T-cell (primary cell): ENCODE measurements around the gene SLC10A4. TPM values are rescaled to one million over a fixed set of nuclear protein-coding genes. Genes with fewer than 3 reads are reported as not detected.

Source experiments
- ATAC-seq, 4 experiments: fragments of 200-7000 bp in 3 of 4; fragments of 150-1000 bp in 1 of 4; cut with Tn5 transposase; replicated peaks in 1 of 4; 1 replicate in 3 of 4; 2 replicates in 1 of 4; pipeline ENCODE4 v1.10.0; 2021; ENCODE audit warnings: moderate library complexity in 3 of 4, mild to moderate bottlenecking in 2 of 4, moderate number of reproducible peaks in 1 of 4
- CTCF ChIA-PET, 2 donors: fragments of 300-600 bp; sonication (Branson Sonifier 250); formaldehyde crosslinking; loops; one replicate each; lab custom pipeline; 2022; ENCODE audit warnings: antibody characterized with exemption in 2 of 2; lab: Charles Lee
- POLR2A ChIA-PET, 2 donors: fragments of 300-600 bp; sonication (Branson Sonifier 250); formaldehyde crosslinking; loops; one replicate each; lab custom pipeline; 2022; ENCODE audit warnings: antibody characterized with exemption in 2 of 2; lab: Charles Lee
- DNase-seq, 35 experiments: peaks; one replicate each; pipeline versions ENCODE4 v3.0.0 to v3.0.0-alpha.2; 2013 to 2023
- H3K27ac ChIP-seq: one replicate; pipeline ENCODE4 v1.5.1; 2013; ENCODE audit warnings: low read length
- H3K27me3 ChIP-seq, 2 experiments: replicated peaks in 1 of 2; 1 replicate in 1 of 2; 2 replicates in 1 of 2; pipeline versions ENCODE4 v1.6.1 to v1.7.0; 2013; ENCODE audit warnings: low read length in 1 of 2, mixed read lengths in 1 of 2; ENCODE audit not compliant: control insufficient read depth in 2 of 2, insufficient read depth in 2 of 2; ENCODE audit errors: extremely low read depth in 1 of 2
- H3K36me3 ChIP-seq, 2 donors: 1 replicate in 1 of 2; 2 replicates in 1 of 2; pipeline versions ENCODE4 v1.6.1 to v1.7.0; 2013; ENCODE audit warnings: low read length in 1 of 2; ENCODE audit not compliant: control insufficient read depth in 2 of 2, insufficient read depth in 1 of 2; ENCODE audit errors: extremely low read depth in 1 of 2
- H3K4me1 ChIP-seq, 2 experiments: 1 replicate in 1 of 2; 2 replicates in 1 of 2; pipeline versions ENCODE4 v1.6.1 to v1.7.0; 2013; ENCODE audit warnings: low read length in 2 of 2, mixed read lengths in 1 of 2; ENCODE audit not compliant: insufficient read depth in 2 of 2, control insufficient read depth in 1 of 2; ENCODE audit errors: extremely low read depth in 1 of 2
- H3K4me3 ChIP-seq, 2 donors: 1 replicate in 1 of 2; 2 replicates in 1 of 2; pipeline versions ENCODE4 v1.5.1 to v1.7.0; 2013; ENCODE audit warnings: mild to moderate bottlenecking in 2 of 2, low read length in 1 of 2, moderate library complexity in 1 of 2; ENCODE audit not compliant: control insufficient read depth in 1 of 2; ENCODE audit errors: extremely low read depth in 1 of 2
- H3K9me3 ChIP-seq: 2 replicates; pipeline ENCODE4 v1.7.0; 2013
- H3K27ac Mint-ChIP-seq, 2 donors: one replicate each; pipeline ENCODE4 v1.8.0; 2020 to 2021; ENCODE audit warnings: mild to moderate bottlenecking in 2 of 2, mixed read lengths in 2 of 2
- H3K27me3 Mint-ChIP-seq, 2 donors: one replicate each; pipeline ENCODE4 v1.8.0; 2021 to 2022; ENCODE audit warnings: mixed read lengths in 2 of 2
- H3K36me3 Mint-ChIP-seq: one replicate; pipeline ENCODE4 v1.8.0; 2021; ENCODE audit warnings: mixed read lengths
- H3K4me1 Mint-ChIP-seq, 3 donors: one replicate each; pipeline ENCODE4 v1.8.0; 2020 to 2022; ENCODE audit warnings: mixed read lengths in 3 of 3, mild to moderate bottlenecking in 1 of 3
- H3K4me3 Mint-ChIP-seq, 3 donors: one replicate each; pipeline ENCODE4 v1.8.0; 2020 to 2022; ENCODE audit warnings: mild to moderate bottlenecking in 3 of 3, mixed read lengths in 3 of 3, moderate library complexity in 3 of 3
- H3K9me3 Mint-ChIP-seq, 3 donors: one replicate each; pipeline ENCODE4 v1.8.0; 2020 to 2022; ENCODE audit warnings: mixed read lengths in 3 of 3
- WGBS: methylation state at CpG from one replicate; pipeline ENCODE4 v1.1.5; 2013; ENCODE audit warnings: missing lambda C conversion rate; ENCODE audit not compliant: insufficient coverage; 5-methylcytosine and 5-hydroxymethylcytosine counted together
- total RNA-seq, 35 experiments: library from RNA in 6 of 35; stranded (reverse) in 6 of 35; fragments of 120-200 nt in 1 of 35; gene quantifications; one replicate each; pipeline versions ENCODE4 v1.2.1 to v1.2.4 and lab custom pipeline; 2013 to 2026

Gene SLC10A4
- total RNA-seq, 5 donors from 2014 or later (not counting 1 experiment from before 2014, with no cell fraction given): 0.40 TPM; not detected in 4

DNA sequence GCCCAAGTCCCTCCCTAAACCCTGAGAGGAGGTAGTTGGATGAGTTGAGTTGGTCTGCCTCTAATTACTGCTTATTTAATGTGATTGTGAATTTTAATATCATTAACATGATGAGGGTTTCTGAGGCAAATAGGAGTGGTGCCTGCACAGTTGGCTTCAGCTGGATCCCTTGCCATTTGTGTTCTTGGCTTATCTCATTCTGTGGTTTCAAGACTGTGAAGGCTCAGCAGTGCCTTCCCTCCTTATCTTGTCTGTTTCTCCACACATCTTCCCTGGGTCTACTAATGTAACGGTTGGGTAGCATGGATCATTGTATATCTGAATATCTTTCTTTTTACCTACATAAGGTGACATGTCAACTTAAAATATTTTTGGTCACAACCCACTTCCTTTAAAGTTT lies 1.6 kb upstream of the SLC10A4 start:
- Histone ChIP-seq H3K36me3 (no peaks in the 10 kb centered on the region), H3K4me1 (peaks cover 2 to 14% of the 10 kb centered on the region in 2 experiments), H3K4me3 (no peak overlapping the region), H3K27me3 (peaks cover 20 to 33% of the 10 kb centered on the region in 2 experiments), H3K9me3 (no peaks in the 10 kb centered on the region), H3K27ac (no peak overlapping the region)
- no peak overlapping the region for H3K27ac Mint-ChIP-seq
- no CpG with 5 or more reads among the region's 1 CpG for WGBS
- ChIA-PET CTCF (no interaction called here), POLR2A (no interaction called here)
- peaks cover 14 to 19% (median 19%) of the 10 kb centered on the region in 3 donors for H3K4me1 Mint-ChIP-seq
- H3K27me3 Mint-ChIP-seq: peaks cover 51% of the 10 kb centered on the region in 2 donors
- no peaks in the 10 kb centered on the region for H3K36me3 Mint-ChIP-seq
- ATAC-seq (no peak), DNase-seq (no peak)
- H3K9me3 Mint-ChIP-seq: peaks cover 0 to 4% (median 0%) of the 10 kb centered on the region in 3 donors
- H3K4me3 Mint-ChIP-seq: no peak overlapping the region

DNA sequence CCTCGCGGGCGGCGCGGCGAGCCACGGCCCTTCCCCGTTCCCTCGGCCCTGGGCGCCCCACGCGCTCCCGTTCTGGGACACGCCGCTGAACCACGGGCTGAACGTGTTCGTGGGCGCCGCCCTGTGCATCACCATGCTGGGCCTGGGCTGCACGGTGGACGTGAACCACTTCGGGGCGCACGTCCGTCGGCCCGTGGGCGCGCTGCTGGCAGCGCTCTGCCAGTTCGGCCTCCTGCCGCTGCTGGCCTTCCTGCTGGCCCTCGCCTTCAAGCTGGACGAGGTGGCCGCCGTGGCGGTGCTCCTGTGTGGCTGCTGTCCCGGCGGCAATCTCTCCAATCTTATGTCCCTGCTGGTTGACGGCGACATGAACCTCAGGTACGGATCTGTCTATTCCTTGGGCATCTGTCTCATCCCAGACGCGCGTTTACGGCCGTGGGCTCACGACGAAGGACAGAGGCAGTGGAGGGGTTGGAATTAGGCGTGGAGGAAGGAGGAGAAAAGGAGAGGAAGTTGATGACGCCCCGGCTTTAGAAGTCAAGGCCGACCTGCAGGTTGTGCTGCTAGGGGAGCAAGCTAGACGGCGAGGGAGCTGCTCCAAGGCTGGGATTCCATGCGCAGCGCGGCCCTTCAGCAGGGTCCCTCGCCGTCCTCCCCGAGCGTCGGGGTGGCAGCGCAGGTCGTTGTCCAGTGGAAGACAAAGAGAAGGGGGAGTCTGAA lies 792 bp downstream of the SLC10A4 start:
- peak overlapping the region; percentile 67 to 72 (median 70) for H3K4me3 Mint-ChIP-seq
- 12% methylated on average over 60 of the region's 66 CpGs for WGBS
- Histone ChIP-seq H3K4me3 (peak overlapping the region in 1 of 2 donors; percentile 58), H3K36me3 (no peaks in the 10 kb centered on the region), H3K27ac (no peak overlapping the region), H3K9me3 (no peaks in the 10 kb centered on the region), H3K4me1 (peaks cover 2 to 14% of the 10 kb centered on the region in 2 experiments), H3K27me3 (peaks cover 26 to 38% of the 10 kb centered on the region in 2 experiments)
- peaks cover 0 to 4% (median 0%) of the 10 kb centered on the region in 3 donors for H3K9me3 Mint-ChIP-seq
- no peaks in the 10 kb centered on the region for H3K36me3 Mint-ChIP-seq
- DNase-seq: peak in 2 of 35 experiments; percentile 8 to 21
- peak overlapping the region in 1 of 2 donors; percentile 65 for H3K27ac Mint-ChIP-seq
- peak; percentile 50 to 73 (median 61) for ATAC-seq
- H3K4me1 Mint-ChIP-seq: peaks cover 14 to 19% (median 19%) of the 10 kb centered on the region in 3 donors
- H3K27me3 Mint-ChIP-seq: peaks cover 61 to 65% of the 10 kb centered on the region in 2 donors
- POLR2A ChIA-PET: no interaction called here
- CTCF ChIA-PET: interaction anchor here in 1 of 2 donors (0.6 kb wide), 1 partner anchor 461 kb away, joined by 5 read pairs; no protein-coding TSS in a partner anchor

DNA sequence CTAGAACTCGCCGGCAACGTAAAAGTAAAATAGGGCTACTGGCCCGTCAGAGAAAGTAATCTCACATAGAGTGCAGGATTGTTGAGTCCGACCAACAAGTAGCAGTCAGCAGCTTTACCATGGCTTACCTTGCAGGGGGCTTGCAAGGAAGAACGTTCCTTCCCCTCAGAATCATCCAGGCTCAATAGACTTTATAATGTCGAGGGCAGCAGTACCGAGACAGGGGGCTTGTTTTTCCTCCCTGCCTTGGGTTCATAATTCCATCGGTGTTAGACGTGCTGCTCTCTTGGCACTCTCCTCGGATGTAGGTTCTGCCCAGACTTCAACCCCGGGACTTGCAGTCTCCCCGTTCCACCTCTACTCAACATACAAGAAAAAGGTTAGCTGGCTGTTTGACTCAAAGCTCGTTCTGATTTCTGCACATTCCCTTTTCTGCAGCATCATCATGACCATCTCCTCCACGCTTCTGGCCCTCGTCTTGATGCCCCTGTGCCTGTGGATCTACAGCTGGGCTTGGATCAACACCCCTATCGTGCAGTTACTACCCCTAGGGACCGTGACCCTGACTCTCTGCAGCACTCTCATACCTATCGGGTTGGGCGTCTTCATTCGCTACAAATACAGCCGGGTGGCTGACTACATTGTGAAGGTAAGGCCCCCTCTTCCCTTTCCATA lies 1.5 kb downstream of the SLC10A4 start:
- H3K27ac Mint-ChIP-seq: no peak overlapping the region
- DNase-seq (no peak), ATAC-seq (no peak)
- no peak overlapping the region for H3K27ac ChIP-seq
- no peaks in the 10 kb centered on the region for H3K36me3 ChIP-seq
- peak overlapping the region in 1 of 2 donors; percentile 58 for H3K4me3 ChIP-seq
- H3K4me1 Mint-ChIP-seq: peaks cover 14 to 19% (median 19%) of the 10 kb centered on the region in 3 donors
- peaks cover 61 to 72% of the 10 kb centered on the region in 2 donors for H3K27me3 Mint-ChIP-seq
- POLR2A ChIA-PET: no interaction called here
- peaks cover 2 to 16% of the 10 kb centered on the region in 2 experiments for H3K4me1 ChIP-seq
- H3K9me3 Mint-ChIP-seq: peaks cover 0 to 4% (median 0%) of the 10 kb centered on the region in 3 donors
- H3K36me3 Mint-ChIP-seq: no peaks in the 10 kb centered on the region
- CTCF ChIA-PET: no interaction called here
- H3K9me3 ChIP-seq: no peaks in the 10 kb centered on the region
- H3K27me3 ChIP-seq: peaks cover 24 to 41% of the 10 kb centered on the region in 2 experiments
- H3K4me3 Mint-ChIP-seq: peak overlapping the region; percentile 67 to 72 (median 70)
- 30% methylated on average over 16 of the region's 22 CpGs for WGBS

DNA sequence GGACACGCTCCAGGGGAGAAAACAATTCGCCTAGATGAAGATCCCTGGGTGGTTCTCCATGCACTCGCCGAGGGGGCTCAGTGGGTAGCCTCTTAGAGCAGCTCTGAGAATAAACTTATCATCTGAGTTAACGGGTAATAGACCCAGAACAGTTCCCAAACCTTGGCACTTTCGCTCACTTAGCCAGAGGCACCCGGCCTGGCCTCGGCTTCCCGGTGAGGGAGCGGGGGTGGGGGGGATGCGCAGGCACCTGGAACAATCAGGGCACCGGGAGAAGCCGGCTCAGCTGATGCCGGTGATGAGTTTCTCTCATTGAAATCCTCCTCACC lies 6.5 kb downstream of the SLC10A4 start:
- Mint-ChIP-seq H3K4me3 (peak overlapping the region in 2 of 3 donors; percentile 46 to 66), H3K9me3 (no peaks in the 10 kb centered on the region), H3K36me3 (no peaks in the 10 kb centered on the region), H3K27me3 (peaks cover 34 to 53% of the 10 kb centered on the region in 2 donors), H3K27ac (no peak overlapping the region), H3K4me1 (peaks cover 5 to 6% (median 5%) of the 10 kb centered on the region in 3 donors)
- 28% methylated on average over 13 of the region's 14 CpGs for WGBS
- H3K36me3 ChIP-seq: no peaks in the 10 kb centered on the region
- H3K4me3 ChIP-seq: no peak overlapping the region
- peaks cover 15 to 26% of the 10 kb centered on the region in 2 experiments for H3K27me3 ChIP-seq
- ChIA-PET POLR2A (no interaction called here), CTCF (no interaction called here)
- no peak overlapping the region for H3K27ac ChIP-seq
- ATAC-seq (no peak), DNase-seq (no peak)
- no peaks in the 10 kb centered on the region for H3K9me3 ChIP-seq
- peaks cover 0 to 14% of the 10 kb centered on the region in 2 experiments for H3K4me1 ChIP-seq

DNA sequence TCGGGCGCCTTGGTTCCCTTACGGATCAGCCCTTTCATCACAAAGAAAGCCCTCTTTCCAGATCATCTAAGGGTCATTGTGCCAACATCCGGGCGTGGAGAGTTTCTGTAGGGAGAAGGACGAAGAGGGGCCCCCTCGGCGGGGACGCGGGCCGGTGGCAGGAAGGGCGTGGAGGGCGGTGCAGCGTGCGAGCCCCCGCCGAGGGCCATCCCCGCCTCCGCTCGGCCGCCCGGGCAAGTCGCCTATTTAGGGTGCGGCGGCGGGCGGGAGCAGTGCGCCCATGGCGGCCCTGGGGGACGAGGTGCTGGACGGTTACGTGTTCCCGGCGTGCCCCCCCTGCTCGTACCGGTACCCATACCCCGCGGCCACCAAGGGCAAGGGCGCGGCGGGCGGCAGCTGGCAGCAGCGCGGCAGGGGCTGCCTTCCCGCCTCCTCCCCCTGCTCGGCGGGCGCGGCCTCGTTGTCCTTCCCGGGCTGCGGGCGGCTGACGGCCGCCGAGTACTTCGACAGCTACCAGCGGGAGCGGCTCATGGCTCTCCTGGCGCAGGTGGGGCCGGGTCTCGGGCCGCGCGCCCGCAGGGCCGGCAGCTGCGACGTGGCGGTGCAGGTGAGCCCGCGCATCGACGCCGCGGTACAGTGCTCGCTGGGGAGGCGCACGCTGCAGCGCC lies 7.0 kb downstream of the SLC10A4 start, which contains the start of gene ZAR1:
TSS of gene ZAR1 (plus strand) at position 241 of the 668 bp plus-strand sequence. CDS start at position 281, 40 bp downstream.
- 6% methylated on average over 76 of the region's 80 CpGs for WGBS
- no peaks in the 10 kb centered on the region for H3K36me3 ChIP-seq
- H3K27me3 Mint-ChIP-seq: peaks cover 29 to 48% of the 10 kb centered on the region in 2 donors

More for the DNA sequence above, 7.0 kb downstream of the SLC10A4 start, which contains the start of gene ZAR1:
- no peaks in the 10 kb centered on the region for H3K9me3 Mint-ChIP-seq
- H3K4me3 Mint-ChIP-seq: peak within 1 kb of the TSS; percentile 21 to 66 (median 46)
- no peak within 1 kb of the TSS for H3K27ac Mint-ChIP-seq
- H3K4me1 ChIP-seq: peaks cover 0 to 10% of the 10 kb centered on the region in 2 experiments
- POLR2A ChIA-PET: no interaction called here
- H3K27ac ChIP-seq: no peak within 1 kb of the TSS
- DNase-seq: peak in 1 of 35 experiments; percentile 6
- H3K27me3 ChIP-seq: peaks cover 11 to 23% of the 10 kb centered on the region in 2 experiments
- peak in 3 of 4 experiments; percentile 35 to 60 (median 36) for ATAC-seq
- H3K36me3 Mint-ChIP-seq: no peaks in the 10 kb centered on the region
- peak within 1 kb of the TSS in 1 of 2 donors; percentile 57 for H3K4me3 ChIP-seq
- CTCF ChIA-PET: no interaction called here
- H3K4me1 Mint-ChIP-seq: peaks cover 0 to 2% (median under 1%) of the 10 kb centered on the region in 3 donors
- no peaks in the 10 kb centered on the region for H3K9me3 ChIP-seq
